Astrocyte (in vitro differentiated cells and primary cell): ENCODE results near the gene BMAL1. TPM values are rescaled to one million over a fixed set of nuclear protein-coding genes. Genes with fewer than 3 reads are reported as not detected.

Experiments used
- DNase-seq: peaks from one replicate; pipeline ENCODE4 v3.0.0-alpha.2; 2010; ENCODE audit warnings: low read depth
- FAIRE-seq: peaks from 2 replicates; lab custom pipeline; 2011; peaks lifted over from hg19 to GRCh38; lab: Jason Lieb, UNC
- H2AFZ ChIP-seq: 2 replicates; pipeline ENCODE4 v1.6.0; 2012; ENCODE audit warnings: low read depth, low read length, inconsistent platforms
- H3K27ac ChIP-seq: 2 replicates; pipeline ENCODE4 v1.5.1; 2011; ENCODE audit warnings: low read depth, low read length, inconsistent platforms
- H3K27me3 ChIP-seq: 2 replicates; pipeline ENCODE4 v1.6.0; 2011; ENCODE audit warnings: low read length, inconsistent platforms; ENCODE audit not compliant: insufficient read depth
- H3K36me3 ChIP-seq: 2 replicates; pipeline ENCODE4 v1.5.1; 2011; ENCODE audit warnings: low read length, inconsistent platforms; ENCODE audit not compliant: insufficient read depth
- H3K4me1 ChIP-seq: 2 replicates; pipeline ENCODE4 v1.5.1; 2011; ENCODE audit warnings: low read length, inconsistent platforms; ENCODE audit not compliant: insufficient read depth
- H3K4me2 ChIP-seq: 2 replicates; pipeline ENCODE4 v1.6.0; 2012; ENCODE audit warnings: low read length, inconsistent platforms
- H3K4me3 ChIP-seq: 2 replicates; pipeline ENCODE4 v1.5.1; 2011; ENCODE audit warnings: low read depth, mild to moderate bottlenecking, low read length, inconsistent platforms; ENCODE audit not compliant: insufficient read depth
- H3K79me2 ChIP-seq: 2 replicates; pipeline ENCODE4 v1.6.0; 2012; ENCODE audit warnings: mild to moderate bottlenecking, low read length, inconsistent platforms; ENCODE audit not compliant: insufficient read depth
- H3K9ac ChIP-seq: 2 replicates; pipeline ENCODE4 v1.6.0; 2012; ENCODE audit warnings: mild to moderate bottlenecking, low read length, inconsistent platforms
- H3K9me3 ChIP-seq: 2 replicates; pipeline ENCODE4 v1.5.1; 2012; ENCODE audit warnings: low read depth, mild to moderate bottlenecking, low read length, inconsistent platforms; ENCODE audit not compliant: insufficient read depth
- H4K20me1 ChIP-seq: 2 replicates; pipeline ENCODE4 v1.6.0; 2012; ENCODE audit warnings: low read length, inconsistent platforms; ENCODE audit not compliant: insufficient read depth
- H3K27ac Mint-ChIP-seq: one replicate; pipeline ENCODE4 v1.8.0; 2021; ENCODE audit warnings: mild to moderate bottlenecking, mixed read lengths; ENCODE audit not compliant: unreplicated experiment
- H3K27me3 Mint-ChIP-seq: one replicate; pipeline ENCODE4 v1.8.0; 2021; ENCODE audit warnings: low read depth, mixed read lengths; ENCODE audit not compliant: unreplicated experiment
- H3K36me3 Mint-ChIP-seq: one replicate; pipeline ENCODE4 v1.8.0; 2021; ENCODE audit warnings: low read depth, mixed read lengths; ENCODE audit not compliant: unreplicated experiment
- H3K4me1 Mint-ChIP-seq: one replicate; pipeline ENCODE4 v1.8.0; 2021; ENCODE audit warnings: low read depth, mixed read lengths; ENCODE audit not compliant: unreplicated experiment
- H3K4me3 Mint-ChIP-seq: one replicate; pipeline ENCODE4 v1.8.0; 2021; ENCODE audit warnings: mild to moderate bottlenecking, moderate library complexity, mixed read lengths; ENCODE audit not compliant: unreplicated experiment
- H3K9me3 Mint-ChIP-seq: one replicate; pipeline ENCODE4 v1.8.0; 2021; ENCODE audit warnings: mild to moderate bottlenecking, mixed read lengths; ENCODE audit not compliant: unreplicated experiment
- EZH2 ChIP-seq: IDR thresholded peaks from 2 replicates; pipeline ENCODE4 v1.6.1; 2012; ENCODE audit warnings: mild to moderate bottlenecking, low read length, inconsistent platforms; ENCODE audit not compliant: insufficient read depth
- total RNA-seq: library from RNA; stranded (reverse); gene quantifications from 2 replicates; pipeline ENCODE4 v1.2.1, GENCODE V29; 2021
- TF ChIP-seq, protein P1 (sequence below): IDR thresholded peaks from 2 replicates; pipeline ENCODE4 v1.5.1; 2011; ENCODE audit warnings: low read depth, mild to moderate bottlenecking, inconsistent platforms, low read length, moderate library complexity; ENCODE audit not compliant: insufficient read depth

Gene BMAL1
- total RNA-seq, 1 donor from 2014 or later = 26.9 TPM

DNA sequence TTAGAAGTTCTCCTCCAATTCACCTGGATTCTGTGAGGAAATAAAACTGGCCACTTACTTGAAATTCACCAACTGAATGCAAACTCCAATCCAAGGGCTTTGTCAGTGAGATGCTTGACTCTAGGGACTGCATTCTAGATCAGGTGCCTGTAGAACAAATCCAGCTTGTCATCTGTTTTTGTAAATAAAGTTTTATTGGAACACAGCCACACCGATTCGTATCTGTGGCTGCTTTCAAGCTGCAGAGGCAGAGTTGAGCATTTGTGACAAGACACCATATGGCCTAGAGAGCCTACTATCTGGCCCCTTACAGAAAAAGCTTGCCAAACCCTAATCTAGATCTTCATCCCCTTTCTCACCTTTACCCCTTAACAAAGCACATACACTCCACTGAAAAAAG lies 103.1 kb downstream of the BMAL1 start:
- peak; percentile 47 for FAIRE-seq
- DNase-seq = no peak
- H3K4me1 ChIP-seq = no peaks in the 10 kb centered on the region
- H2AFZ ChIP-seq = no peak overlapping the region
- no peak overlapping the region for H3K4me2 ChIP-seq
- H3K9me3 ChIP-seq = no peaks in the 10 kb centered on the region
- Mint-ChIP-seq H3K4me3 (no peak overlapping the region), H3K36me3 (peaks cover 29% of the 10 kb centered on the region), H3K27me3 (no peaks in the 10 kb centered on the region), H3K4me1 (peaks cover 4% of the 10 kb centered on the region), H3K9me3 (no peaks in the 10 kb centered on the region), H3K27ac (no peak overlapping the region)
- TF ChIP-seq EZH2 = no peak
- TF ChIP-seq, protein P1, sequence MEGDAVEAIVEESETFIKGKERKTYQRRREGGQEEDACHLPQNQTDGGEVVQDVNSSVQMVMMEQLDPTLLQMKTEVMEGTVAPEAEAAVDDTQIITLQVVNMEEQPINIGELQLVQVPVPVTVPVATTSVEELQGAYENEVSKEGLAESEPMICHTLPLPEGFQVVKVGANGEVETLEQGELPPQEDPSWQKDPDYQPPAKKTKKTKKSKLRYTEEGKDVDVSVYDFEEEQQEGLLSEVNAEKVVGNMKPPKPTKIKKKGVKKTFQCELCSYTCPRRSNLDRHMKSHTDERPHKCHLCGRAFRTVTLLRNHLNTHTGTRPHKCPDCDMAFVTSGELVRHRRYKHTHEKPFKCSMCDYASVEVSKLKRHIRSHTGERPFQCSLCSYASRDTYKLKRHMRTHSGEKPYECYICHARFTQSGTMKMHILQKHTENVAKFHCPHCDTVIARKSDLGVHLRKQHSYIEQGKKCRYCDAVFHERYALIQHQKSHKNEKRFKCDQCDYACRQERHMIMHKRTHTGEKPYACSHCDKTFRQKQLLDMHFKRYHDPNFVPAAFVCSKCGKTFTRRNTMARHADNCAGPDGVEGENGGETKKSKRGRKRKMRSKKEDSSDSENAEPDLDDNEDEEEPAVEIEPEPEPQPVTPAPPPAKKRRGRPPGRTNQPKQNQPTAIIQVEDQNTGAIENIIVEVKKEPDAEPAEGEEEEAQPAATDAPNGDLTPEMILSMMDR = no peak
- H3K36me3 ChIP-seq = peaks cover 21% of the 10 kb centered on the region
- H3K79me2 ChIP-seq = no peaks in the 10 kb centered on the region
- H3K4me3 ChIP-seq = no peak overlapping the region
- H3K27ac ChIP-seq = no peak overlapping the region
- H3K9ac ChIP-seq = no peak overlapping the region
- H3K27me3 ChIP-seq = no peaks in the 10 kb centered on the region
- H4K20me1 ChIP-seq = no peaks in the 10 kb centered on the region

DNA sequence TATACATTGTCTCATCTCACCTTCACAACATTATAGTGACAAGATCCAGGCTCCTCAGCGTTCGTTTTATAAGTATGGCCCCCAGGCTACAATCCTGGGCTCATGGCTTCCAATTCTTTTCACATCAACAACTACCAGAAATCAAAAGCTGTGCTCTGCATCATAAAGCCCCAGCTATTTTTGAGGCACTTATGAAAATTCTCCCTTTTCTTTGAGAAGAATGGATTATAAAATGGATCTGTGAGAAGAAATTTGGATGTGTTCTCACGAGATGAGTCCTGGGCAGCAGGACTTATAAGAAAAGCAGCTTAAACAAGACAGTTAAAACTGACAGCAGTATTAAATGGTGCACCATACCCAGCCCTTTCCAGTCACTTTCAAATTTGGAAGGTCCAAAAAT lies 105.2 kb downstream of the BMAL1 start:
- Histone ChIP-seq H2AFZ (no peak overlapping the region), H3K27ac (no peak overlapping the region), H3K4me3 (no peak overlapping the region), H3K9me3 (no peaks in the 10 kb centered on the region), H3K36me3 (peaks cover 27% of the 10 kb centered on the region), H3K27me3 (no peaks in the 10 kb centered on the region), H3K4me2 (no peak overlapping the region), H3K9ac (no peak overlapping the region), H3K79me2 (no peaks in the 10 kb centered on the region), H4K20me1 (no peaks in the 10 kb centered on the region), H3K4me1 (no peaks in the 10 kb centered on the region)
- Mint-ChIP-seq H3K27ac (no peak overlapping the region), H3K27me3 (no peaks in the 10 kb centered on the region), H3K4me3 (no peak overlapping the region), H3K9me3 (no peaks in the 10 kb centered on the region), H3K36me3 (peaks cover 15% of the 10 kb centered on the region), H3K4me1 (peaks cover 4% of the 10 kb centered on the region)
- FAIRE-seq (no peak), DNase-seq (no peak)
- no peak for TF ChIP-seq EZH2

DNA sequence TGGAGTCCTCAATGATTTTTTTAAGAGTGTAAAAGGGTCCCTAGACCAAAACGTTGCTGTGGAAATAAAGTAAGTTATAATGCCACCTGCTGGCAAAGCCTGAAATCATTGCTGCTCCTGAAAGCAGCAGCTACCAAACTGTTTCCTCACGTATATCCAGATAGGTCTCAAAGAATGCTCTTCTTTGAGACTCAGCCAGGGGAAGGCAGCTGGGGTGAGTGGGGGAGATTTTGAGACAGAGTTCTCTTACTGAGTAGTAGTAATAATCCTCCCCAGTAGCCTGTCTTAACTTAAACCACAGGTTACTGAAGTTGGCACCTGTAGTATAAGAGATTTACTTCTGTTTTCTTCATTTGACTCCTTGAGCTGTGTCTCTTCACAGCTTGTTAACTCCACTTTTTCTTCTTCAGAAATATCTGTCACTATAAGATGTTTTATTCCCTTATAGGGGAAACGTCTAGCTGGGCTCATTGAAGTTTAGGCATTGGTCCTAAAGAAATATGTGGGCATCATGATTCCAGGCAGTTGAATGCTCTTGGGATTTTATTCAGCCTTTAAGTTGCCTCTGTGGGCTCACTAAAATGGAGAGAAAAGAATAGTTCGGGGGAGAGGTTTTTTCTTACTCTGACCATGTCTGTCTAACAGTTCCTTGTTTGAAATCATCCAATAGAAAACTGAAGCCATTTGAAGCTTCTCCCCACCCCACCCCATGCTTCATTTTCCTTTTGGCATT lies 107.5 kb downstream of the BMAL1 start:
- Histone ChIP-seq H4K20me1 (no peaks in the 10 kb centered on the region), H2AFZ (no peak overlapping the region), H3K27ac (no peak overlapping the region), H3K27me3 (no peaks in the 10 kb centered on the region), H3K9ac (no peak overlapping the region), H3K79me2 (no peaks in the 10 kb centered on the region), H3K4me2 (no peak overlapping the region), H3K4me1 (no peaks in the 10 kb centered on the region), H3K36me3 (peaks cover 26% of the 10 kb centered on the region), H3K4me3 (no peak overlapping the region), H3K9me3 (no peaks in the 10 kb centered on the region)
- Mint-ChIP-seq H3K36me3 (peaks cover 15% of the 10 kb centered on the region), H3K4me3 (no peak overlapping the region), H3K4me1 (peaks cover 5% of the 10 kb centered on the region), H3K27me3 (no peaks in the 10 kb centered on the region), H3K9me3 (no peaks in the 10 kb centered on the region), H3K27ac (no peak overlapping the region)
- FAIRE-seq (no peak), DNase-seq (peak; percentile 25)
- TF ChIP-seq EZH2 = no peak
- TF ChIP-seq, protein P1 = peak; percentile 73
